HG03139 (cell line): ENCODE data around the gene ATP4B.

Experiments used
- ATAC-seq: cut with Tn5 transposase; IDR thresholded peaks from one replicate; pipeline ENCODE4 v1.9.1; 2021; ENCODE audit not compliant: unreplicated experiment

ATP4B gene

DNA sequence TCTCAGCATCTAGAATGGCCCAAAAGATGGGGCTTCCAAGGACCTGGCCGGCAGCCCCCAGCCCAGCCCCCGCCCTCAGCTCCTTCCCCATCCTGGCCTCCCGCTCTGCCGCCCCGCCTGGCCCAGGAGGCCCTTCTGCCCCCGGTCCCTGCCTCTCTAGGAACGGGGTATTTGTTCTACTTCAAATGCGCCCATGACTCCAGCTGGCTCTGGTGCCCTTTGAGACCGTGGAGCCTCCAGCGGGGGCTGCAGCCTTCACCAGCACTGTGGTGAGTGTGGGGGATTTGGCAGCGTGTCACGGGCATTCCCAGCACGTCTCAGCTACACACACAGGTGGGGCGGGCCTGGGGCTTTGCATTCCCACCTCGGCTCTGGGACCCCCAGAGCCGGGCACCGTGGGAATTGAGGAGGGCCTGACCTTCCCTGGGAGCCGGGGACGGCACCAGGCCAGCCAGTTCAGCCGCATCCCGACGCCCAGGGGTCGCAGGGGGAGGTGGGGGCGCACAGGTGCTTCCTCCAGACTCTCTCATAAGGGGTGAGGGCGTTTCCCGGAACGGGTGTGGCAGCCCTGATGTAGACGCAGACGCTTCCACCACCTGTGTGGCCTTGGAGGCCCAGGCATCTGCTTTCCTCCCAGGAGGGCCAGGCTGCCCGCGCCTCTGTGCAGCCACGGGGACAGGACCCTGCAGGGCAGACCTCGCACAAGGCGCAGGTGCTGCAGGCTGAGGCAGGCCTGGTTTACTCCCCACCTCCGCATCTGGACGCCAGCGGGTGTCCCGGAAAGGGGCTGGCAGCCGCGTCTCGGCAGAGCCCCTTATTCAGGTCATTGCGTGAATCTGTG lies 947 bp downstream of the ATP4B start:
- no peak for ATAC-seq

DNA sequence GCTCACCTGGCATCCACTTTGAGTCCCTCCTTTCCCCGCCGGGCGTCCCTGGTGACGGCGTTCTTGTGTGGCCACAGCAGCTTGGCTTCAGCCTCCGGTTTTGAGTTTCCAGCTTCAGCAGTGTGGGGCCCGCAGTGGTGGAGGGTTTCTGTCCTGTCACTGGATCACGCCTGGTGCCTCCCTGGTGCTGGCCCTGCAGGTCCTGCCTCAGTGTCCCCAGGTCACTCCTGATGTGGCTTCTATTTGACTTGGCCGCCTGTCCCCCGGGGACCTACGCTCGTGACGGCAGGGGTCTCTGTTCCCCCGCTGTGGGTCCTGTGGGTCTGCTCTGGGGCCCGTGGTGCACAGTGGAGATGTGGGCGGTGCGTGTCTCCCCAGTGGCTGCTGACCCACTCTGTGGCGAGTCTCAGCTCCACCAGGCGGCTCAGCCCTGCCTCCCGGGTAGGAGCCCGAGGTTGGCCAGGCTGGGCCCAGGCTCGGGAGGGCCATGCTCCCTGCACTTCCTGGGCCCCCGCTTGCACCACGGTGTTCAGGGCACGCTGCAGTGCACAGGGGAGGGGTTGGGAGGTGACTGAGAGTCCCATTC lies 1.9 kb downstream of the ATP4B start:
- no peak for ATAC-seq

DNA sequence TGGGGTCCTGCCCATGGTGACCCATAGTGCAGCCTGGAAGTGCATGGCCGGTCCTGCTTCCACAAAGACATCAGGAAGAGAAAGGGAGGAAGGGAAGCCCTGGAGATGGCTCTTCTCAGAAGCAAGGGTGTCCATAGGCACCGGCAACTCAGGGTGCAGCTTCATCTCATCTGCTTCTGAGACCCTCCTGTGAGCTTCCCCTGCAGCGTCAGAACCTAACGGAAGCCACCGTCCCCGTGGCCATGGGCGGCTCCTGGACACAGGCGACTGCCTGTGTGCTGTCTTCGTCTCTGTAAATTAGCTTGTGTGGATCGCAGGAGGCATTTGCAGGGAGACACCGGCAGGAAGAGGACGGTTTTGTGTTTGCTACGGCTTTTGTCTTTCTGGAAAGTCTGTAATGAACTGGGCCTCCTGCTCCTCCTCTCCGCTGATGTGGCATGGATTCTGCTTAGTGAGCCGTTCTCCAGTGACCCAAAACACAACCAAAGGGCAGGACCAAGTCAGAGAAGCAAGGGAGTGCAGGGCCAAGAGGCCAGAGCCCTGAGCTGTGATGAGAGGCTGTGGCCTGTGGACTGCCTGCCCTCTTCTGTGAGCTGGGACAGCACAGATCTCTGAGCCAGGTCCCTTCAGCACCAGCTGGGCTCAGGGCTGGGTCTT lies 2.5 kb downstream of the ATP4B start:
- ATAC-seq: no peak

DNA sequence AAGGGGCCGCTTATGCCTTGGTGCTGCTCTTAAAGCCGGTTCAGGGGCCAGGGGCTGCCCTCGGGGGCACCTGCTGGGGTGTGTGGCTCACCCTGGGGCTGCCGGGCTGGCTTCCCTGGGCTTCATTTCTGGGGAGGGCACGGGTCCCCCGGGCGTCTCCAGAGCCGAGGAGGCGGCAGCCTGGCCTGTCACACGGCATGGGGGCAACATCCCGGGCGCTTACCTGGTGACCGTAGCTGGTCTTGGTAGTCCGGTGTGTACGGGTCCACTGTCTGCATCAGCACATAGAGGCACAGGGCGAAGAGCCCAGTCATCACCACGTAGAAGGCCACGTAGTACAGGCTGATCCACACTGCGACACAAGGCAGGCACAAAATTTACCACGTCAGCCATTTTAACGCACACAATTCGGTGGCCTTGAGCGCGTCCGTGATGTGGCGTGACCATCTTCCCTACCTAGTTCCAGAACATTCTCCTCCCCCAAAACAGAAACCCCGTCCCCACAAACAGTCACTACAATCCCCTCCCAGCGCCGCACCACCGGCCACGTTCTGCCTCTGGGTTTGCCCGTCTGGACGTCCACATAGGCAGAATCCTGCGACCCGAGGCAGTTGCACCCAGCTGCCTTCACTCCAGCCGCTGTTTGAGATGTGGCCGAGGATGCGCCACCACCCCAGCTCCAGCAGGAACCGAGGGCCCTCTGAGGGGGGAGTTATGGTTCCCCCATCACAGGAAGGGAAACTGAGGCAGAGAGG lies 3.2 kb downstream of the ATP4B start:
- ATAC-seq: no peak

DNA sequence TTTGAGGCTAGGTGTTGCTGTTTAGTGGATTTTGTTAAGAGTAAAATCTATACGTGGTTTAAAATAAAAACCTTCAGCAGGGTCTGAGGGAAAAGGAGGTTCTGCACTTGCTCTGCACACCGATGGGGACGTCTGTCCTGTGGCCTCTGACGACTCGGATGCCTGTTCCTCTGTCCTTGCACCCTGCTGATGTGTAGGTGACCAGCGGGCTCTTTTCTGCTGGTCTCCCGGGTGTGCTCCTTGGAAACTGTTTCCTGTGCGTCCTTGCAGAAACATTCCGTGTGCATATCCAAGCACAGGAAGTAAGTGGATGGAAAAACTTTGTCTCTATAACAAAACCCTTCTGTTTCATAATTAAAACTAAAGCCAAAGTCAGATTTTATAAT lies 3.8 kb downstream of the ATP4B start:
- ATAC-seq: no peak

DNA sequence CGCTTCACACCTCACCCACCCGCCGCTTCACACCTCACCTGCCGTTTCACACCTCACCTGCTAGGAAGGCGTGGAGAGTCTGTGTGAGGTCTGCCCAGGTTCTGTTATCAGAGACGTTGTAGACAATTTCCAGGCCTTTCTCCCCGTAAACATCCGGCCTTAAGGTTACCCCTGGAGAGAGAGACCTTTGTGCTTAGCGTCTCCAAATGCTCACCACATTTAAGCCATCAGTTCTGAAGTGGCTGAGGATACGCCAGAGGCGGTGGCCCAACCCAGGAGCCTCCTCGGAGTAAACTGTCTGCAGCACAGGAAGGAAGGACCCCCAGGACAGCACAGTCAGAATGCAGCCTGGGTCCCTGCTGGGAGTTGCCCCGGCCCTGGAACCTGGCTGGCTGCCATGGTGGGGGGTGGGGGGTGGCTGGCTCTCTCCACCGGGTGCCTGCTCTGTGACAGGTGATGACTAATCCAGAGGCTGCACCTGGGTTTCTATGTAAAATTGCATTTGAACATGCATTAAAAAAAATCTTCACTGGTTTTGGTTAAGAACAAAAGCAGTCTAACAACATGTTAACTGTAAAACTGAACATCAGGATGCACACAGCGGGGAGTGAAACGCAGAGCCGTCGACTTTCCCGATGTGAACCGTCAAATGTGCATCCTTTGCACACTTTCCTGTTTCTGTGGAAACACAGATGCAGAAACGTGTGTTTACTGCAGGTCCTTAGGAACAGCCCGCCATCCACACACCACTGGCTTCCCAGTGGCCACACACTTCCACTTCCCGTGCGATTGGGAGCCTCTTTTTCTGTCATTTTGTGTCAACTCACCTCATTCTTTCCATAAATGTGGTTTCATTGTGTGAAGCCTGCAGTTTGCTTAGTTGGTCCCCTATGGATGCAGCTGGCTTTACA lies 4.5 kb downstream of the ATP4B start:
- no peak for ATAC-seq

DNA sequence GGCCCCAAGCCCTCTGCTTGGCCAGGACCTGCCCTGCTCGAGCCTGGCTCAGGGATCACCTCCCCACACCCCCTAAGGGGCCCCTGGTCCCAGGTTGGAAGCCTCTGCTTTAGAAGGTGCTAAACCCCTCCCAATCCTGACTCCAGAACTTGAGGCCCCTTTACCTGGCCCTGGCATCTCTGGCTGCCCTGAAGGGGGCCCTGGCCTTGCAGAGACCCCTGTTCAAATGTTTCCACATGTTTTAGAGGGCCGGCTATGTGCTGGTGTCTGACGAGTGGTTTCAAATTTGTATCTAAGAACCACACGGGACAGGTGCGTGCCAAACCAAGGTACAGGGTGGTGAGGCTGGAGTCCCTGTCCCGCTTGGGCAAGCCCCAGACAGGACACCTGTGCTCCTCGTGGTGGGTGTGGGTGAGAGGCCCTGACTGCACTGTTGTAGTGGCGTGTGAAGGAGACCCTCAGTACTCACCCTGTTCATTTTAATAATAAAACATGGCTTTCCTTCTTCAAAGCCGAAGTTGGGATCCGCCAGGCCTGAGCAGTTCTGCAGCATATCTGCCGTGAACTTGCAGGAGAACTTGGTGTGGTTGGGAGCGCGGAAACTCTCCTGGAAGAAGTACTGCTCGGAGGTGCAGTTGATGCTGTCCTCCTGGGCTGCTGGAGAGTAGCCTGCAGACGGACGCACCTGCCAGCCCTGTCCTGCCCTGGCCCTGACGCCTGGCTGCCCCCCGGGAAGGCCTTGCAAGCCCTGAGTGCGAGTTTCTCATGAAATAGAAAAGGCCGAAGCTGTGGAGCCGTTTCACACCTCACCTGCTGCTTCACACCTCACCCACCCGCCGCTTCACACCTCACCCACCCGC lies 5.4 kb downstream of the ATP4B start:
- no peak for ATAC-seq

DNA sequence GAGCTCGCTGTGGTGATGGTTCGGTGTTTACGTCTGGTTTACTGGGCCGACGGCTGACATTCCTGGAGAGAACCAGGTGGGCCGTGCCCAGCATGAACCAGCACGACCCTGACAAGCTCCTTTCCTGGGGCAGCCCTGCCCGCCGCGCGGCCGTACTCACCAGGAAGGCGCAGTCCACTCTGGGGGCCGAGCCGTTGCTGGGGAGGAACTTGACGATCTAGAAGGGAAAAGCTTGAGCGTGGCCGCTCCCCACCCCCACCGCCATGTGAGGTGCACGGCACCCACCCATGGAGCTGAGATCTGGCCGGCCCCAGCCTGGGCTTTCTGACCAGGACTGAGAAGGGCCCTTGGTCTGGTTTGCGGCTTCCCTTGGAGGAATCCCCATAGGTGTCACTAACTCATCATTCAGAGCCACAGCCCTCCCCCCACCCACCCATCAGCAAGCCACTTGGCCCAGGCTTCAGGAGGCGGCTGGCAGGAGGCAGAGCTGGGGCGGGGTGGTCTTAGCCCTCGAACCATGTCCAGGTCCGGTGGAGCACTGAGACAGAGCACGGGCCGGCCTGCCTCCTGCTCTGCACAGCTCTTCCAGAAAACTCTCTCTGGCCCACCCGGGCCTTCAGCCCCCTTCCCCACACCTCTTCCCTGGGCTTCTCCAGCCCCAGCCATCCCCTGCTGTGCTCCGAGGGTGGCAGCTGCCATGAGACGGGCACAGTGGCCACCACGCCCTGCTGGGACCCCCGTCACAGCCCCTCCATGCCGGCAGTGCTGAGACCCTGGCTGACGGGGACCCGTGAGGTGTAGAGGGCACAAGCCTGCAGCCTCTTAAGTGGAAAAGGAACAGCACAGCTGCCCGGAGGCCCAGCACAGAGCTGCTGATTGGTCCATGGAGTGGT lies 6.2 kb downstream of the ATP4B start:
- ATAC-seq: no peak

DNA sequence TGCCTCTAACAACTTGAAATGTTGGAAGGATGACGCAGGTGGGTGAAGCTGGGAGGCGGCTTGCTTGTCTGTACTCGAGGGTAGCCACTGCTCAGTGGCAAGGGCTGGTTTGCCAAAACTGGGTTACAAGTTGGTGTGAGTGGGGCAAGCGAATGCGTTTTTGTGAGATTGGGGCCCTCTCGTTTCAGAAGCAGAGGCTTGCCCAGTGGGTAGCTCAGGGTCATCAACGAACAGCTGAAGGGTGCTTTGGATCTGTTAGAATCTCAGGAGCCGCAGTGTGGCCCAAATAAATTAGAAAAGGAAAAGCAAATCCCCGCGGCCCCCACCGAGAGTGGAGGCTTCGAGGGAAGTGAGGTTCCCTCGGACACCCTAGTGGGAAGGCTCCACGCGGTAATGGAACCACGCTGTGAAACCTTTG lies 7.3 kb downstream of the ATP4B start:
- no peak for ATAC-seq

DNA sequence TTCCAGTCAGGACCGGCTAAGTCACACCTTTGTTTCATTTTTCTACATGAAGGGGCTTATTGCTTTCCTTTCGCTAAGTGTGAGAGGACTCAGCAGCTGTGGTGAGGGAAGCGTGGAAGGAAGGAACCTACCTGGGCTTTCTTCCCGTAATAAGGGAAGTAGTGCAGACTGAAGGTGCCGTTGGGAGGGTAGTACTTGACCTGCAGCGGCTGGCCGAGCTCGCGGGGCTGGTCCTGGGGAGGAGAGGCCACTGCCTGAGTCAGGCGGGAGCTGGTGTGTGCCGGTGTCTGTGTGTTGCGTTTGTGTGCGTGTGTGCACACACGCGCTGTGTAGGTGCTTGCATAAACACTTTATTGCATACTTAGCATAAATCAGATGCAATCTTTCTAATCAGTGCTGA lies 7.7 kb downstream of the ATP4B start:
- no peak for ATAC-seq

DNA sequence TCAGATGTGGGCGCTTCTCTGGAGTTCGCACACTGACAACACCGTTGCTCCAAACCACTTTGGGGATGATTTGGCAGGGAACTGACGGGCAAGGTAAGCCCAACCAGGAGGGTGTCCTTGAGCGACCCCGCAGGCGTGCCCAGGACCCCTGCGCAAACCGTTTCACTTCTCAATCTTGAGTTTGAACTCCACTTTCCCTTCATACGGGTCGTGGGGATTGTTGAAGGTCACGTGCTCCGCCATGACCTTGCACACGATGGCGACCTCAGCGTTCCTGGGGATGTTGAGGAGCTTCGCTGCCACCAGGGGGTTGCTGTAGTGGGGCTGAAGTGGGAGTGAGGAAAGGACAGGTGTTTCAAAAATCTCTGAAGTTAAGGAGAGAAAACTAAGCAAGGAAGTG lies 8.8 kb downstream of the ATP4B start:
- no peak for ATAC-seq

DNA sequence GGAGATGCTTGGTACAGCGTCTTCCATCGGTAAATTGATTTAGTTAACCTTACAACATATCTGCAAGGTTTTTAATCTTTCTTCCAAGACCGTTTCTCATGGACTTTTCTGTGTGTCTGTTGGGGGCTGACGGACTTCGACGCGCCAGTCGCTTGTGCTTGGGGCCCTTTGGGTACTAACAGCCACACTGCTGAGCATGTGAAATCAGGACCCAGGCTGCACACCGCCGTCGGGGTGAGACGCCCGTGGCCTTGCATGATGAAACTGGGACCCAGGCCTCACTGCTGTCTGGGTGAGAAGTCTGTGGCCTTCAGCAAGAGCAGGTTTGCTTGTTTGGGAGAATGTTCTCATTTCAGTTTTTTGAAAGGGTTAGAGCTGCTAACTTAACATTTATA lies 9.8 kb downstream of the ATP4B start:
- no peak for ATAC-seq

DNA sequence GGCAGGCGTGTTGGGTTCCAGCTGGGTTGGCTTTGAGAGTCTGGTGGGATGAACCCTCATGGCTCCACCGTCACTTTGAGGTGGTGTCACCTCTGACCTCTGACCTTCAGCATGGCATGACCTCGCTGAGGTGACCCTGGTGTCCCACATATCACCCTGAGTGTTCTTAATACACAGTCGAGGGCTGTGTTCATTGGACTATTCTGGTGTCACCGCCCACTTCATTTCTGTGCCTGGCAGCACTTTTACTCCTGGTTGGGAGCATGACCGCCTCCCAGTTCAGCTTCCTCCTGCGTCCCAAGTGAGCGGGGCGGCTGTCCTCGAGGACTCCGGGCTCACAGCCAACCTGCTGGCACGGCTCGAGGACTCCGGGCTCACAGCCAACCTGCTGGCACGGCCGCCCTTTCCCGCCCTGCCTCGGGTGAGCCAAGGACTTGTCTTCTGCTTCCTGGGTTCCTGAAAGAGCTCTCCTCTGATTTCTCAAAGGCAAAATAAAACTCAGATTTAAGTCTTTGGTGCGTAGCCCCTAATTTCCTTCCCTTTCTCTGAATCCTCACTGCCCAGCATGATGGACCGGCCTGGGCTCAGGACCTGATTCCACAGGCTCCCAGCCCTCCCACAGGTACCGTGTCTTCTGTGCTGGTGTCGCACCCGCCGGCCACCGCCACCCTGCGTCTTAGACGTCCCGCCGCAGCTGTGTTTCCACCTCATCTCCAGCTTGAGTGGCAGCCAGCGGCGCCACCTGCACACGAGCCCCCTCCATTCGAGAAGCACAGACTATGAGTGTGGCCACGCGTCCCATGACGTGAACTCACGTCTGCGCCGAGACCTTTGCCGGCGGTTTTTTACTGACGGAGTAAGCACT lies 10.4 kb downstream of the ATP4B start:
- no peak for ATAC-seq

DNA sequence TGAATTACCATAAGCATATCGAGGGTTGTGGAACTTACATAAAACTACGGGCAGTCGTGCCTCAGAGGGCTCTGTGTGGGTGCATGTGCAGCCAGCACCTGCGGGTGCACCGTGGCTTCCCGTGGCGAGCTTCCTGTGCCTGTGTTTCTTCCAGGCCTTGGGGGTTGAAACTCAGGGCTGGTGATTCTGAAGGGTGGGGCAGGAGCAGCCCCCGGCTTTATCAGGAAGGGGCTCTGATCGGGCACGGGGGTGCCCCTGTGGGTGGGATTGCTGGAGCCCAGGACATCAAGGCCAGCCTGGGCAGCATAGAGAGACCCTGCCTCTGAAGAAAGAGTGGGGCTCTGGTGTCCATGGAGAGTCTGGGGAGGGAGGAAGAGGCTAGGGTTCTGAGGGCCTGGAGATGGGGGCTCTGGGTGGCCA lies 11.1 kb downstream of the ATP4B start:
- ATAC-seq: no peak

DNA sequence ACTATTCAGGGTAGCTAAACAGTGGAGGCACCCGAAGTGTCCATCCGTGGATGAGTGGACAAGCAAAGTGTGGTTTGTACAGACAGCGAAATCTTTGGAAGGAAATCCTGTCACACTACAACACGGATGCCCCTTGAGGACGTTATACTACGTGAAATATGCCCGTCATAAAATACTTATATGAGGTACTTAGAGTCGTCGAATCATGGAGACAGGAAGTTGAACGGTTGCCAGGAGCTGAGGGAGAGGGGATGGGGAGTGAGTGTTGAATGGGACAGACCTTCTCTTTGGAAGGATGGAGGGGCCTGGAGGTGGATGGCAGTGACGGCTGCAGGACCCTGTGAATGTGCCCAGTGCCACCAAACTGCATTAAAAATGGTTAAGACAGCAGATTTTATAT lies 11.6 kb downstream of the ATP4B start:
- ATAC-seq: no peak

DNA sequence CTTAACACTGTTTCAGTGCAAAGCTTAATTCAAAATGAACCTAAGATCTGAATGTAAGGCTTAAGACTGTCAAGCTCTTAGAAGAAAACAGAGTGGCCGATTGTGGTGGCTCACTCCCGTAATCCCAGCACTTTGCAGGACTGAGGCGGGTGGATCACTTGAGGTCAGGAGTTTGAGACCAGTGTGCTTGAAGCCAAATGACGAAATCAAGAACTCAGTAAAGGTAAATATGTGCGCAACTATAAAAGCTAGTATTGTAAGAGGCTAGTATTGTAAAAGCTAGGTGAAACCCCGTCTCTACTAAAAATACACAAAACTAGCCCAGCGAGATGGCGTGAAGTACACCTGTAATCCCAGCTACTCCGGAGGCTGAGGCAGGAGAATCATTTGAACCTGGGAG lies 12.7 kb downstream of the ATP4B start:
- no peak for ATAC-seq

DNA sequence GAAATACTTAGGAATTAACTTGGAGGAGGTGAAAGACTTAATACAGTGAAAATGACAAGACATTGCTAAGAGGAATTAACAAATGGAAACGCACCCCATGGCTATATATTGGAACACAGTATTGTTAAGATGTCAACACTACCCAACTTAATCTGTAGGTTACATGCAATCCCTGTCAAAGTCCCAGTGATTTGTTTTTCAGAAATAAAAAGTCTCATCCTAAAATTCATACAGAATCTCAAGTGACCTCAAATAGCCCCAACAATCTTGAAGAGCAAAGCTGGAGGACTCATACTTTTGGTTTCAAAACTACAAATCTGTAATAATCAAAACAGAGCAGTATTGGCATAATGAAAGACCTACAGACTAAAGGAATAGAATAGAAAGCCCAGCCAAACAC lies 13.2 kb downstream of the ATP4B start:
- no peak for ATAC-seq

DNA sequence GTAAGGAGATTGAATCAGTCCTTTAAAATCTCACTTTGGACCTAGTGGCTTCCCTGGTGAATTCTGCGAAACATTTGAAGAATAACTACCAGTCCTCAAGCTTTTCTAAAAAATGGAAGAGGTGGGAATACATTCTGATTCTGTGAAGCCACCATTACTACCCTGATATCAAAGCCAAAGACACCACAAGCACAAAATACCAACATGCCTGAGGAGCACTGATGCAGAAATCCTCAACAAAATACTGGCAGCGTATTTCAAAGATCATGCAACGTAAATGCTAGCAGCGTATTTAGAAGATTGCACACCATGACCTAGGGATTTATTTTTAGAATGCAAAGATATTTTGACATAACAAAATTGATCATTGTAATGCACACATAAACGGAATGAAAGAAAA lies 14.4 kb downstream of the ATP4B start:
- no peak for ATAC-seq
